ENCODE results near the gene SERP2. TPM values are rescaled to one million over a fixed set of nuclear protein-coding genes. Genes with fewer than 3 reads are reported as not detected.

The SERP2 gene
- total RNA-seq, 1 experiment from 2014 or later, result 1.8 TPM

DNA sequence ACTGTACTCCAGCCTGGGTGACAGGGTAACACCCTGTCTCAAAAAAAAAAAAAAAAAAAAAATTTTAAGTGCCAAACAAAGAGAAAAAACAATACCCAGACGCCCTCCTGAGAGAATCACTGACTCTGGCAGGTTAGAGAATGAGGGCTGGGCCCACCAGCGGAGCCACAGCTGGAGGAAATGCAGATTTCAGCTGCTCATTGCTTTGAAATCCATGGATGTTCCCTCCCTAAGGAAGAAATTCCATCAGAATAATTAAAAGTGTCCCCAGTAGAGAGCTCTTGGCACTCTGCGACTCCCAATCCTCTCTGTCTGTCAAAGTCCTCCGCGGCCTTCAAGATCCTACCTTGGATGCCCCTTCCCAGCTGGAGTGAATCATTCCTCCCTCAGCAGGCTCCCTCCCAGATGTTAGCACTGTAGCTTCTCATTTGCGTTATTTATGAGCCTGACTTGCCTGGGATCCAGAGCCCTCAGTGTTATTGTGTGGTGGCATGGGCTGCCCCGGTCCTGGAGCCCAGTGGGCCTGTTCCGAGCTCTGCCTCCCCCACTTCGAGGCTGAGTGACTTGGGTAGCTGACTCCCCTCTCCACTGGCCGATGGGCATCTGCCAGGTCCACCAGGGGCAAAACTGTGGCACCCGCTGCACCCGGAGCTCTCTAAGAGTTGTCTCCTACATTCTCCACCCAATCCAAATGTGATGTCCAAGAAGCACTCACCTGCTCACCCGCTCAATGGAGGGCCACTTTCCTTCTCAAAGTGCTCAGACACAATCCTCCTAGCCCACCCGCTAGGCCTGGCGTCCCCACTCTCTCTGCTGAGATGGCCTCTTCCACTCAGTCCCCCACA, 47.0 kb downstream of the SERP2 start:
- H3K27ac ChIP-seq (ENCODE audit: insufficient read length, low read depth, low read length), result no peak overlapping the region
- H3K9me3 ChIP-seq (ENCODE audit: control insufficient read depth, low read depth, low read length), result no peaks in the 10 kb centered on the region
- H3K14ac ChIP-seq (ENCODE audit: insufficient read depth, low read length), result no peak overlapping the region
- H3K9me3 Mint-ChIP-seq, result peaks cover 3 to 5% of the 10 kb centered on the region in 2 experiments; a peak in 3 of 5 replicates
- no CpG with 5 or more reads among the region's 15 CpGs for WGBS (ENCODE audit: extremely low coverage, insufficient read length, low lambda C conversion rate)
- no peak overlapping the region for H2AK5ac ChIP-seq (ENCODE audit: insufficient read length, low read length)
- H3K4me1 Mint-ChIP-seq, result peaks cover 36 to 46% of the 10 kb centered on the region in 2 experiments
- DNase-seq, result no peak
- no peak overlapping the region for H3K18ac ChIP-seq (ENCODE audit: insufficient read length, low read depth, low read length)
- H2BK120ac ChIP-seq (ENCODE audit: low read depth, low read length, poor library complexity, severe bottlenecking), result no peak overlapping the region
- no peaks in the 10 kb centered on the region; the same call in 1 of the 2 replicates for H3K27me3 ChIP-seq (ENCODE audit: insufficient read depth, low read length)
- H2BK5ac ChIP-seq (ENCODE audit: insufficient read length, low read length), result no peak overlapping the region
- H3K27ac Mint-ChIP-seq, result 0 out of 7 replicates have a peak overlapping the region, but pooled peaks of 1 of the 3 experiments have one; percentile 33
- H3T11ph ChIP-seq (ENCODE audit: low read length), result no peak overlapping the region
- H3K4me2 ChIP-seq (ENCODE audit: insufficient read depth, insufficient read length, low read length), result no peak overlapping the region
- no peak overlapping the region for H3K56ac ChIP-seq (ENCODE audit: insufficient read length, low read depth, low read length)
- H4K8ac ChIP-seq (replicated peaks; ENCODE audit: insufficient read length, low read depth, low read length), result no peak overlapping the region
- no peaks in the 10 kb centered on the region for H4K20me1 ChIP-seq (ENCODE audit: control insufficient read depth, insufficient read depth, insufficient read length)
- H3K79me2 ChIP-seq (ENCODE audit: insufficient read depth, low read length), result no peaks in the 10 kb centered on the region
- no peak overlapping the region; a peak in 1 of 5 replicates for H3K4me3 Mint-ChIP-seq
- H3K79me1 ChIP-seq (ENCODE audit: insufficient read depth, low read depth, low read length, poor library complexity, severe bottlenecking), result no peaks in the 10 kb centered on the region
- H2AFZ ChIP-seq (ENCODE audit: low read length), result no peak overlapping the region
- H3K23ac ChIP-seq (ENCODE audit: insufficient read length, low read depth, low read length), result no peak overlapping the region
- peaks cover 41% of the 10 kb centered on the region for H3K27me3 Mint-ChIP-seq (ENCODE audit: low read depth)
- H4K91ac ChIP-seq (ENCODE audit: insufficient read length, low read depth, low read length), result no peak overlapping the region
- peaks cover 9% of the 10 kb centered on the region for H3K4me1 ChIP-seq (ENCODE audit: insufficient read depth, low read length)
- TF ChIP-seq, protein P1, sequence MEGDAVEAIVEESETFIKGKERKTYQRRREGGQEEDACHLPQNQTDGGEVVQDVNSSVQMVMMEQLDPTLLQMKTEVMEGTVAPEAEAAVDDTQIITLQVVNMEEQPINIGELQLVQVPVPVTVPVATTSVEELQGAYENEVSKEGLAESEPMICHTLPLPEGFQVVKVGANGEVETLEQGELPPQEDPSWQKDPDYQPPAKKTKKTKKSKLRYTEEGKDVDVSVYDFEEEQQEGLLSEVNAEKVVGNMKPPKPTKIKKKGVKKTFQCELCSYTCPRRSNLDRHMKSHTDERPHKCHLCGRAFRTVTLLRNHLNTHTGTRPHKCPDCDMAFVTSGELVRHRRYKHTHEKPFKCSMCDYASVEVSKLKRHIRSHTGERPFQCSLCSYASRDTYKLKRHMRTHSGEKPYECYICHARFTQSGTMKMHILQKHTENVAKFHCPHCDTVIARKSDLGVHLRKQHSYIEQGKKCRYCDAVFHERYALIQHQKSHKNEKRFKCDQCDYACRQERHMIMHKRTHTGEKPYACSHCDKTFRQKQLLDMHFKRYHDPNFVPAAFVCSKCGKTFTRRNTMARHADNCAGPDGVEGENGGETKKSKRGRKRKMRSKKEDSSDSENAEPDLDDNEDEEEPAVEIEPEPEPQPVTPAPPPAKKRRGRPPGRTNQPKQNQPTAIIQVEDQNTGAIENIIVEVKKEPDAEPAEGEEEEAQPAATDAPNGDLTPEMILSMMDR (conservative IDR thresholded peaks at IDR 0.05), result no peak
- H4K5ac ChIP-seq (ENCODE audit: insufficient read length, low read depth, low read length), result no peak overlapping the region
- no peak overlapping the region for H2BK15ac ChIP-seq (ENCODE audit: low read depth, low read length)
- no peaks in the 10 kb centered on the region for H3K23me2 ChIP-seq (ENCODE audit: insufficient read length, low read depth, low read length, poor library complexity, severe bottlenecking)
- H3K9ac ChIP-seq (ENCODE audit: extremely low read depth, insufficient read length, low read length), result no peak overlapping the region
- H2BK20ac ChIP-seq (ENCODE audit: low read depth, low read length, poor library complexity, severe bottlenecking), result no peak overlapping the region
- H3K4ac ChIP-seq (ENCODE audit: low read depth, low read length), result no peak overlapping the region
- H3K36me3 Mint-ChIP-seq (ENCODE audit: insufficient read depth in 1 of 3, low read depth in 3 of 3), result no peaks in the 10 kb centered on the region; a peak in 2 of 7 replicates
- no peak overlapping the region for H2BK12ac ChIP-seq (ENCODE audit: insufficient read length, low read depth, low read length)
